NB4 (cell line): Measurements from ENCODE around the gene SERPINE3.

ENCODE experiments used
- DNase-seq: peaks from one replicate; pipeline ENCODE4 v3.0.0; 2010; ENCODE audit warnings: low read depth
- H3K4me3 ChIP-seq: one replicate; pipeline ENCODE4 v1.5.1; 2011; ENCODE audit warnings: mild to moderate bottlenecking, low read depth, low read length, moderate library complexity
- CTCF ChIP-seq: IDR thresholded peaks from one replicate; pipeline ENCODE4 v1.5.1; 2012; ENCODE audit warnings: low read depth, low read length
- MAX ChIP-seq: IDR thresholded peaks from 2 replicates; pipeline ENCODE4 v1.6.1; 2011; ENCODE audit warnings: low read depth, low read length
- MYC ChIP-seq: IDR thresholded peaks from 2 replicates; pipeline ENCODE4 v1.6.1; 2011; ENCODE audit warnings: low read depth, low read length
- POLR2A ChIP-seq: IDR thresholded peaks from 2 replicates; pipeline ENCODE4 v1.6.1; 2011; ENCODE audit warnings: mild to moderate bottlenecking; ENCODE audit not compliant: insufficient read length; ENCODE audit errors: extremely low read depth

Gene SERPINE3

GRCh38 chr13:51333421-51333820 lies 6.1 kb upstream of the SERPINE3 start:
- H3K4me3 ChIP-seq = no peak overlapping the region
- no peak for DNase-seq
- no peak for TF ChIP-seq MYC
- TF ChIP-seq MAX = no peak

- DNase-seq = no peak
- H3K4me3 ChIP-seq = no peak overlapping the region
- no peak for TF ChIP-seq MYC
- no peak for TF ChIP-seq POLR2A
- no peak for TF ChIP-seq CTCF
- TF ChIP-seq MAX = no peak
These were observed 5.7 kb upstream of the SERPINE3 start for GRCh38 chr13:51333826-51334225.

- no peak overlapping the region for H3K4me3 ChIP-seq
- TF ChIP-seq MYC = no peak
- no peak for TF ChIP-seq MAX
- no peak for TF ChIP-seq POLR2A
- DNase-seq = no peak
These were observed 2.7 kb upstream of the SERPINE3 start for GRCh38 chr13:51336746-51337145.

- no peak for DNase-seq
- no peak overlapping the region for H3K4me3 ChIP-seq
- no peak for TF ChIP-seq MYC
- TF ChIP-seq MAX = no peak
- no peak for TF ChIP-seq POLR2A
- no peak for TF ChIP-seq CTCF
These were observed 651 bp downstream of the SERPINE3 start for GRCh38 chr13:51339952-51340732.

GRCh38 chr13:51341232-51341631 lies 1.7 kb downstream of the SERPINE3 start:
- no peak for TF ChIP-seq MYC
- TF ChIP-seq MAX = no peak
- TF ChIP-seq POLR2A = no peak
- no peak for TF ChIP-seq CTCF
- H3K4me3 ChIP-seq = no peak overlapping the region
- no peak for DNase-seq

- H3K4me3 ChIP-seq = no peak overlapping the region
- no peak for DNase-seq
- no peak for TF ChIP-seq MYC
- no peak for TF ChIP-seq MAX
- TF ChIP-seq CTCF = no peak
- TF ChIP-seq POLR2A = no peak
These were observed 2.3 kb downstream of the SERPINE3 start for GRCh38 chr13:51341791-51342190.
